Measurements from ENCODE around the gene CCL7.

GRCh38 chr17:34287875-34288274 lies 17.9 kb downstream of the CCL7 start:
- TF ChIP-seq CTCF (IDR thresholded peaks at IDR 0.05; ENCODE audit: insufficient read depth, low read length) (no peak), REST (IDR thresholded peaks at IDR 0.05; ENCODE audit: insufficient replicate concordance, low read depth) (no peak), POLR2AphosphoS5 (IDR thresholded peaks at IDR 0.05; ENCODE audit: low read depth) (no peak), GABPA (IDR thresholded peaks at IDR 0.05; ENCODE audit: low read depth) (no peak)

Measured in HL-60 (cell line).